ENCODE data around the gene DCAF17.
A peak's percentile ranks its signal among the peaks of the same experiment; 100 is the strongest.

Gene DCAF17, protein sequence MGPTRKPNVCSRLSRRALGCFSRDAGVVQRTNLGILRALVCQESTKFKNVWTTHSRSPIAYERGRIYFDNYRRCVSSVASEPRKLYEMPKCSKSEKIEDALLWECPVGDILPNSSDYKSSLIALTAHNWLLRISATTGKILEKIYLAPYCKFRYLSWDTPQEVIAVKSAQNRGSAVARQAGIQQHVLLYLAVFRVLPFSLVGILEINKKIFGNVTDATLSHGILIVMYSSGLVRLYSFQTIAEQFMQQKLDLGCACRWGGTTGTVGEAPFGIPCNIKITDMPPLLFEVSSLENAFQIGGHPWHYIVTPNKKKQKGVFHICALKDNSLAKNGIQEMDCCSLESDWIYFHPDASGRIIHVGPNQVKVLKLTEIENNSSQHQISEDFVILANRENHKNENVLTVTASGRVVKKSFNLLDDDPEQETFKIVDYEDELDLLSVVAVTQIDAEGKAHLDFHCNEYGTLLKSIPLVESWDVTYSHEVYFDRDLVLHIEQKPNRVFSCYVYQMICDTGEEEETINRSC

DNA sequence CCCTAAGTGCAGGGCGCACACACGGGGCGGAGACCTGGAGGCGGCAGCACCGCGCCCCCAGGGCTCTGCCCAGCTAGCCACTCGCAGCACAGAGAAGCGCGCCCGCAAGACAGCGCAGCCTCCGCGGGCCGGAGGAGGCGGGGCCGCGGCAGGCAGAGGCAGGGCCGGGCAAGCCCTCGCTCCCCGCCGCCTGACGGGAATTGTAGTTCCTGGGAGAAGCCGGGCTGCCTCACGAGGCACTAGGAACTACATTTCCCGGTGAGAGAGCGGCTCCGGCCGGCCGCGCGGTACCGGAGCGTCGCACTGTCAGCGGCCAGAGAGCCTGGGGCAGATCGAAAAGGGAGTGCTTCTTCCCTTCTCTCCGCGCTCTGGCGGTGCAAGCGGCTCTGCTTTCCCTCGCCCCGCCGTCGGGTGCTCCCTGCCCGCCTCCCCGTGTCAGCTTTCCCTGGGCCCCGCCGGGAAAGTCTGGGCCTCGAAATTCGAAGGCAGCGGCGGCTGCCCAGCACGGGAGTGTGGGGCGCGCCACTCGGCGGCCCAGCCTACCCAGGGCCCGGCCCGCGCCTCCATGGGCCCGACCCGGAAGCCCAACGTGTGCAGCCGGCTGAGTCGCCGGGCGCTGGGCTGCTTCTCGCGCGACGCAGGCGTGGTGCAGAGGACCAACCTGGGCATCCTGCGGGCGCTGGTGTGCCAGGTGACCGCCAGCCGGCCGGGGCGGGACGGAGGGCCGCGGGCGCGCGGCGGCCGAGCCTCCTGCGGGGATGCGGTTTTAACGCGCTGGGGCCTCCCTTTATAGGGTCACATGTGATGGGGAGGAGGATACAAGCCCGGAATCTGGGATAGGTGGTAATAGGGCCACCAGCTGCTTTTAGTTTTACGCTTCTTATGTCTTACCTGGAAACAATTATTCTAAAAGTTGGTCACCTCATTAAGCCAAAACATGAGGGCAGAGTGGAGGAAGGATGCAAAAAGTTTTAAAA, at the start of gene DCAF17:
DCAF17 (plus strand) TSS at position 214 of the 977 bp plus-strand sequence; CDS start at position 566, 352 bp downstream.
- peak within 1 kb of the TSS; percentile 96 for H3K4me3 ChIP-seq (ENCODE audit: low read depth, low read length)
- peak; percentile 97 for DNase-seq (ENCODE audit: low read depth)
- TF ChIP-seq, protein P1, sequence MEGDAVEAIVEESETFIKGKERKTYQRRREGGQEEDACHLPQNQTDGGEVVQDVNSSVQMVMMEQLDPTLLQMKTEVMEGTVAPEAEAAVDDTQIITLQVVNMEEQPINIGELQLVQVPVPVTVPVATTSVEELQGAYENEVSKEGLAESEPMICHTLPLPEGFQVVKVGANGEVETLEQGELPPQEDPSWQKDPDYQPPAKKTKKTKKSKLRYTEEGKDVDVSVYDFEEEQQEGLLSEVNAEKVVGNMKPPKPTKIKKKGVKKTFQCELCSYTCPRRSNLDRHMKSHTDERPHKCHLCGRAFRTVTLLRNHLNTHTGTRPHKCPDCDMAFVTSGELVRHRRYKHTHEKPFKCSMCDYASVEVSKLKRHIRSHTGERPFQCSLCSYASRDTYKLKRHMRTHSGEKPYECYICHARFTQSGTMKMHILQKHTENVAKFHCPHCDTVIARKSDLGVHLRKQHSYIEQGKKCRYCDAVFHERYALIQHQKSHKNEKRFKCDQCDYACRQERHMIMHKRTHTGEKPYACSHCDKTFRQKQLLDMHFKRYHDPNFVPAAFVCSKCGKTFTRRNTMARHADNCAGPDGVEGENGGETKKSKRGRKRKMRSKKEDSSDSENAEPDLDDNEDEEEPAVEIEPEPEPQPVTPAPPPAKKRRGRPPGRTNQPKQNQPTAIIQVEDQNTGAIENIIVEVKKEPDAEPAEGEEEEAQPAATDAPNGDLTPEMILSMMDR (conservative IDR thresholded peaks at IDR 0.05; ENCODE audit: low read depth, low read length) = peak; percentile 28

DNA sequence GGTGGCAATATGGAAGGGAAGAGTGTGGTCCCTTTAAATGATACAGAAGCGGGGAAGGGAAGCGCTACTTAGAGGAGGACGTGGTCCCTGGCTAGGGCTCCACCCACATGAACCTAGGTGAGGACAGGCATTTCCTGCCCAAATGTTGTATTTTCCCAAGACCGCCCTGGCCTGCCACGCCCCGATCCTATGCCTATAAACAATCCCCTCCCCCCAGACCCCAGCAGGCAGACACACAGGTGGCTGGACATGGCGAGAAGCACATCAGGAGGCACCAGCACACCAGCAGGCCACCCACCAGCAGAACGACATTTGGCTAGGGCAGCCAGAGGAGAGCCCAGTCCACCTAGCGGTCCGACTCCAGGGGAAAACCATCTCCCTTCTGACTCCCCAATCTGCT, 47.4 kb upstream of the DCAF17 start:
- DNase-seq (ENCODE audit: low read depth) = no peak
- TF ChIP-seq, protein P1 (conservative IDR thresholded peaks at IDR 0.05; ENCODE audit: low read depth, low read length) = no peak
- no peak overlapping the region for H3K4me3 ChIP-seq (ENCODE audit: low read depth, low read length)

DNA sequence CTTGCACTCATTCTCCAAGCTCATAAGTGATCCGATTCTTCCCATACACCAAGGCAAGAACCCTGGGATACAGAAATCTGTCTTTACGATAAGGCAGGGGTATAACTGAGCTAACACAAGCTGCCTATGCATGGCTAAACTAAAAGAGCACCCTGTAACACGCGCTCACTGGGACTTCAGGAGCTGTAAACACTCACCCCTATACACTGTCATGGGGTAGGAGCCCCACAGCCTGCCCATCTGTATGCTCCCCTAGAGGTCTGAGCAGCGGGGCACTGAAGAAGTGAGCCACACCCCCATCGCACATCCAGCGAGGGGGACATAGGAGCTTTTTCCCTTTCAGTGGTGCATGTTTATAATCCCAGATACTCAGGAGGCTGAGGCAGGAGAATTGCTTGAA, 47.0 kb upstream of the DCAF17 start:
- TF ChIP-seq, protein P1 (conservative IDR thresholded peaks at IDR 0.05; ENCODE audit: low read depth, low read length) = no peak
- no peak for DNase-seq (ENCODE audit: low read depth)
- no peak overlapping the region for H3K4me3 ChIP-seq (ENCODE audit: low read depth, low read length)

DNA sequence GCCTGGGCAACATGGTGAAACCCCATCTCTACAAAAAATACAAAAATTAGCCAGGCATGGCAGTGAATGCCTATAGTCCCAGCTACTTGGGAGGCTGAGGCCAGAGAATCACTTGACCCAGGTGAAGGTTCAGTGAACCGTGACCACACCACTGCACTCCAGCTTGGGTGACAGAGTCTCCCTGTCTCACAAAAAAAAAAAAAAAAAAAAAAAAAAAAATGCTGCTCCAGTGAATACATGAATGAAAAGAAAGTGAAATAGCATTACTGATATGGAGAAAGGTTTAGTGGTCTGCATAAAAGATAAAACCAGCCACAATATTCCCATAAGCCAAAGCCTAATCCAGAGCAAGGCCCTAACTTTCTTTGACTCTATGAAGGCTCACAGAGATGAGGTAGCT, 44.7 kb upstream of the DCAF17 start:
- no peak for DNase-seq (ENCODE audit: low read depth)
- TF ChIP-seq, protein P1 (conservative IDR thresholded peaks at IDR 0.05; ENCODE audit: low read depth, low read length) = no peak
- no peak overlapping the region for H3K4me3 ChIP-seq (ENCODE audit: low read depth, low read length)

DNA sequence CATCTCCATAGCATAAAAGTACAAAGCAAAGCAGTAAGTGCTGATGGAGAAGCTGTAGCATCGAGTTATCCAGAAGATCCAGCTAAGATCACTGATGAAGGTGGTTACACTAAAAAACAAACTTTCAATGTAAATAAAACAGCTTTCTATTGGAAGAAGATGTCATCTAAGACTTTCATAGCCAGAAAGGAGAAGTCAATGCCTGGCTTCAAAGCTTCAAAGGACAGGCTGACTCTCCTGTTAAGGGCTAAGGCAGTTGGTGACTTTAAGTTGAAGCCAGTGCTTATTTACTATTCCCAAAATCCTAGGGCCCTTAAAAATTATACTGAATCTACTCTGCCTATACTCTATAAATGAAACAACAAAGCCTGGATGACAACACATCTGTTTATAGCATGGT, 44.2 kb upstream of the DCAF17 start:
- TF ChIP-seq, protein P1 (conservative IDR thresholded peaks at IDR 0.05; ENCODE audit: low read depth, low read length) = no peak
- no peak overlapping the region for H3K4me3 ChIP-seq (ENCODE audit: low read depth, low read length)
- no peak for DNase-seq (ENCODE audit: low read depth)

DNA sequence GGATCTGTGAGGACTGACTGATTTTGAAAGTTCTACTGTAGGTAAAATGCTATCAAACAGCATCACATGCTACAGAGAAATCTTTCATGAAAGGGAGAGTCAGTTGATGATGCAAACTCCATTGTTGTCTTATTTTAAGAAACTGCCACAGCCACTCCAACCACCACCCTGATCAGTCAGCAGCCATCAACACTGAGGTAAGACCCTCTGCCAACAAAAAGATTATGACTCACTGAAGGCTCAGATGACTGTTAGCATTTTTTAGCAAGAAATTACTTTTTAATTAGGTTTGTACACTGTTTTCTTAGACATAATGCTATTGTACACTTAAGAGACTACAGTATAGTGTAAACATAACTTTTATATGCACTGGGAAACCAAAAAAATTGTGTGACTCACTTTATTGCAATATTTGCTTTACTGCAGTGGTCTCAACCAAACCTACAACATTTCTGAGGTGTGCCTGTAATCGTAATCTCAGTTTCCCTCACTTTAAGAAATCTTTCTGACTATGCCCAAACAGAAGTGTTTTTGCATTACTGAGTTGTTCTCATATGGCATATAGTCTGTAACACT, 43.0 kb upstream of the DCAF17 start:
- TF ChIP-seq, protein P1 (conservative IDR thresholded peaks at IDR 0.05; ENCODE audit: low read depth, low read length) = no peak
- DNase-seq (ENCODE audit: low read depth) = peak; percentile 59
- no peak overlapping the region for H3K4me3 ChIP-seq (ENCODE audit: low read depth, low read length)
